Measurements from ENCODE around the gene SLC38A3.
"Not testable (repeated sequence)": the region's sequence is repeated elsewhere in the genome, so short reads cannot be mapped to it uniquely, and the experiment has no call there.

SLC38A3 gene

GRCh38 chr3:50192689-50193141 is 12.4 kb upstream of the SLC38A3 start:
- DNase-seq, result peak; percentile 58 to 84 (median 65)

GRCh38 chr3:50193286-50193685 is 11.8 kb upstream of the SLC38A3 start:
- no peak for DNase-seq

GRCh38 chr3:50193746-50194127 is 11.3 kb upstream of the SLC38A3 start:
- DNase-seq, result no peak

GRCh38 chr3:50194128-50194902 is 10.8 kb upstream of the SLC38A3 start:
- peak; percentile 73 to 83 (median 82) for DNase-seq

GRCh38 chr3:50194903-50195500 is 10.1 kb upstream of the SLC38A3 start:
- DNase-seq, result peak in 1 of 5 donors; percentile 23

GRCh38 chr3:50195501-50196252 is 9.4 kb upstream of the SLC38A3 start:
- DNase-seq, result no peak

- no peak for DNase-seq
Observed at GRCh38 chr3:50196253-50196801, 8.7 kb upstream of the SLC38A3 start.

- no peak for DNase-seq
Observed at GRCh38 chr3:50201573-50202315, 3.3 kb upstream of the SLC38A3 start.

GRCh38 chr3:50202353-50203112 is 2.5 kb upstream of the SLC38A3 start:
- DNase-seq, result no peak

GRCh38 chr3:50203113-50203808 is 1.8 kb upstream of the SLC38A3 start:
- no peak for DNase-seq

- DNase-seq, result no peak
Observed at GRCh38 chr3:50203809-50204803, 965 bp upstream of the SLC38A3 start.

GRCh38 chr3:50205413-50206276 is 574 bp downstream of the SLC38A3 start:
- no peak for DNase-seq

GRCh38 chr3:50207359-50208042 is 2.4 kb downstream of the SLC38A3 start:
- no peak for DNase-seq

- DNase-seq, result no peak
Observed at GRCh38 chr3:50208677-50209344, 3.7 kb downstream of the SLC38A3 start.

GRCh38 chr3:50210176-50210509 is 5.1 kb downstream of the SLC38A3 start:
- no peak for DNase-seq

- DNase-seq, result no peak
Observed at GRCh38 chr3:50210510-50211367, 5.7 kb downstream of the SLC38A3 start.

GRCh38 chr3:50211368-50211717 is 6.3 kb downstream of the SLC38A3 start:
- DNase-seq, result not testable (repeated sequence)
